HFFc6 (cell line): ENCODE results near the gene EPHB1. TPM values are rescaled to one million over a fixed set of nuclear protein-coding genes. Genes with fewer than 3 reads are reported as not detected.

Experiments
- DNase-seq: peaks from one replicate; pipeline ENCODE4 v3.0.0-alpha.2; 2018
- H3K27ac Mint-ChIP-seq: 2 replicates; pipeline ENCODE4 v1.8.0; 2020; ENCODE audit warnings: mild to moderate bottlenecking, mixed read lengths
- H3K27me3 Mint-ChIP-seq: 2 replicates; pipeline ENCODE4 v1.8.0; 2021; ENCODE audit warnings: mild to moderate bottlenecking, moderate library complexity, mixed read lengths; ENCODE audit not compliant: insufficient read depth
- H3K36me3 Mint-ChIP-seq: 2 replicates; pipeline ENCODE4 v1.8.0; 2021; ENCODE audit warnings: low read depth, mixed read lengths
- H3K4me1 Mint-ChIP-seq: 2 replicates; pipeline ENCODE4 v1.8.0; 2020; ENCODE audit warnings: low read depth, mixed read lengths
- H3K4me3 Mint-ChIP-seq: 2 replicates; pipeline ENCODE4 v1.8.0; 2020; ENCODE audit warnings: mild to moderate bottlenecking, moderate library complexity, mixed read lengths
- H3K9me3 Mint-ChIP-seq: 2 replicates; pipeline ENCODE4 v1.8.0; 2020; ENCODE audit warnings: mild to moderate bottlenecking, mixed read lengths
- total RNA-seq, 6 experiments: library from RNA; stranded (reverse); fragmentation: NEBNext Ultra II Directional; extraction: Animal tissue kit (Norgen Biotek cat#: 25700); gene quantifications; 2 replicates in 1 of 6; 3 replicates in 5 of 6; pipeline ENCODE4 v1.2.3, GENCODE V29; 2021
- TF ChIP-seq, protein P1 (sequence below): fragments of 200-600 bp; sonication (generic); IDR thresholded peaks from 2 replicates; pipeline ENCODE4 v1.5.0; 2021; ENCODE audit warnings: antibody characterized with exemption, mild to moderate bottlenecking

EPHB1 gene
- total RNA-seq, 6 experiments from 2014 or later, result 0.88 to 2.6 (median 1.0) TPM

DNA sequence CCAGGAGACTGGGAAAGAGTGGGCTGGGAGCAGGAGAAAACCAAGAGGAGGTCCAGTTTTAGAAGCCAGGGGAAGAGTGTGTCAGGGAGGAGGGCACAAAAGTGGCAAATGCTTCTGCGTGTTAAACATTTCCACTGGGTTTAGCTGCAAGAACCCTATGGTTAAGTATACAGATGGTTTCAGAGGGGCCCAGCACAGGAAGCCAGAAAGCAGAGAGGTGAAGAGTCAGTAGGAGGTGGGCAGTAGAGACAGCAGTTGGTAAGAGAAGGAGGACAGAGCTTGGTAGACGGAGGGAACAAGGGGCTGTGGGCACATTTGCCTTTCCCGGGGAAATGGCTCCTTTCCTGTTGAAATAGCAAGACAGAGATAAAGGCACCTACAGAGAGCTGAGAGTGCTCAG, 133.8 kb downstream of the EPHB1 start:
- Mint-ChIP-seq H3K27ac (no peak overlapping the region), H3K36me3 (no peaks in the 10 kb centered on the region), H3K4me3 (no peak overlapping the region), H3K4me1 (no peaks in the 10 kb centered on the region), H3K9me3 (no peaks in the 10 kb centered on the region), H3K27me3 (peaks cover 2% of the 10 kb centered on the region)
- TF ChIP-seq, protein P1, sequence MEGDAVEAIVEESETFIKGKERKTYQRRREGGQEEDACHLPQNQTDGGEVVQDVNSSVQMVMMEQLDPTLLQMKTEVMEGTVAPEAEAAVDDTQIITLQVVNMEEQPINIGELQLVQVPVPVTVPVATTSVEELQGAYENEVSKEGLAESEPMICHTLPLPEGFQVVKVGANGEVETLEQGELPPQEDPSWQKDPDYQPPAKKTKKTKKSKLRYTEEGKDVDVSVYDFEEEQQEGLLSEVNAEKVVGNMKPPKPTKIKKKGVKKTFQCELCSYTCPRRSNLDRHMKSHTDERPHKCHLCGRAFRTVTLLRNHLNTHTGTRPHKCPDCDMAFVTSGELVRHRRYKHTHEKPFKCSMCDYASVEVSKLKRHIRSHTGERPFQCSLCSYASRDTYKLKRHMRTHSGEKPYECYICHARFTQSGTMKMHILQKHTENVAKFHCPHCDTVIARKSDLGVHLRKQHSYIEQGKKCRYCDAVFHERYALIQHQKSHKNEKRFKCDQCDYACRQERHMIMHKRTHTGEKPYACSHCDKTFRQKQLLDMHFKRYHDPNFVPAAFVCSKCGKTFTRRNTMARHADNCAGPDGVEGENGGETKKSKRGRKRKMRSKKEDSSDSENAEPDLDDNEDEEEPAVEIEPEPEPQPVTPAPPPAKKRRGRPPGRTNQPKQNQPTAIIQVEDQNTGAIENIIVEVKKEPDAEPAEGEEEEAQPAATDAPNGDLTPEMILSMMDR, result no peak
- no peak for DNase-seq

DNA sequence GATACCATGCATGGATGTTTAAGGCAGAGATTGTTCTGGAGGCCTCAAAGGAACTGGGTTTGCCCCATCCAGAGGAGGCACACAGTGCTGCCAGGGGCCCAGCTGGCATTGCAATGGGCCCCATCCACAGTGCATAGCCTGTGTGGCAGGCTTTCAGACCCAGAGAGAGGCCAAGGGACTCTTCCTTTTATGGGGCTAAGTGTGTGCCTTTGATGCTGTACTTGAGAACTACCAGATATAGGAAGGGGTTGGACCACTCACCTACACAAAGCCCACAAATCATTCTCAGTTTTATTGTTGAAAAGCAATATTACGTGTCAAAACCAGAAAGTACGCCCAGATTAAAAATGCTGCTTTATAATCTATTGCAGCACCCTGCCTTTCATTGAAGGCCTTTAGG, 134.9 kb downstream of the EPHB1 start:
- Mint-ChIP-seq H3K4me3 (no peak overlapping the region), H3K4me1 (no peaks in the 10 kb centered on the region), H3K36me3 (no peaks in the 10 kb centered on the region), H3K9me3 (no peaks in the 10 kb centered on the region), H3K27ac (no peak overlapping the region), H3K27me3 (peaks cover 4% of the 10 kb centered on the region)
- TF ChIP-seq, protein P1, result no peak
- DNase-seq, result no peak

DNA sequence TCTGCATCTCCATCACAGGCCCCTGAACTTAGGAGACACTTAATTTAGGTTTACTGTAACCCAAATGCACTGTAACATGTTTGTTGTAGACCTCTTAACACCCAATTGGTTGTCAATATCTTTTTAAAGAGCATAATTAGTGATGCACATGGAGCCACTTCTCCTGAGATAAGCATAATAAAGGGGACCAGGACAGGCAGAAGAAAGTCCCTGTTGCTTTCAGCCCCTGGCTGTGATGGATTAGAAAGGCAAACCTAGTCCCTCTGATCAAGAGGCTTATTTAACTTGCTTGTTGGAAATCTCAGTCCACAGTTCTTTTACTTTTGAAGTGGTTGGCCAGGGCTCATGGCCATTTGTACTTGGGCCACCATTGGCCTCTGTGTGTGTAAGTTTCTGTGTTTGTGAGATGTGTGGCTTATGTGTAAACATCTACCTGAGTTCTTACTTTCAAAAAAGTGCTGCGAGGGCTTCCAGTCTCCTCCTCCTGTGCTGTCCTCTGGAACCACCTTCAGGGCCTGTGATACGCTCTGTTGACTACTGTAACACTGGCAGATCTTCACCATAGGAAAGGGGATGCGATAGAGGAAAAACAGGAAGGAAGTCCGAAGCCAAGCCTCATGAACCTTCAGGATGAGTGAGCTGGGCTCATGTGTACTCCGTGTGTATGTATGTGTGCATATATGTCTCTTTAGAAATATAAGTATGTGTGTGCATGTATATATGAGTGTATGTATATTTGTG, 136.2 kb downstream of the EPHB1 start:
- Mint-ChIP-seq H3K4me1 (no peaks in the 10 kb centered on the region), H3K9me3 (no peaks in the 10 kb centered on the region), H3K4me3 (no peak overlapping the region)

DNA sequence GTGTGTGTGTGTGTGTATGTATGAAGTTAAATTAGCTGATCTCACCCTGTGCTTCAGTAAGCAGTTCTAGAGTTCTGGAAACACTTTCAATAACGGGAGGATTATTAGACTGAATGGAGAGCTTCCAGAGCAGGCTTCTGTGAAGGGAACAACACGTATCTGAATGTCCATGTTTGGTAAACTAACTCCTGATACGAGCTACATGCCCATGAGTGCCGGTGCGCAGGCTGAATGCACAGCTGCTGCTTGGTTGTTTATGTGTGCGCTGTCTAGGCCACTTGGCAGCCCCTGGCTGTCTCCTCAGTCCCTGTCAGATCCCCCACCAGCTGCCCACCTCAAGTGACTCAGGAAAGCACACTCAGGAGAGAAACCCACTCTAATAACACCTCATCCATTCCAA, 137.0 kb downstream of the EPHB1 start:
- TF ChIP-seq, protein P1, result no peak
- peaks cover 4% of the 10 kb centered on the region for H3K27me3 Mint-ChIP-seq
- H3K4me1 Mint-ChIP-seq, result no peaks in the 10 kb centered on the region
- no peak for DNase-seq
- no peaks in the 10 kb centered on the region for H3K36me3 Mint-ChIP-seq
- H3K4me3 Mint-ChIP-seq, result no peak overlapping the region
- no peaks in the 10 kb centered on the region for H3K9me3 Mint-ChIP-seq
- no peak overlapping the region for H3K27ac Mint-ChIP-seq

More for the DNA sequence above, 136.2 kb downstream of the EPHB1 start:
- Mint-ChIP-seq H3K27me3 (peaks cover 4% of the 10 kb centered on the region), H3K27ac (no peak overlapping the region), H3K36me3 (no peaks in the 10 kb centered on the region)
- DNase-seq, result no peak
- TF ChIP-seq, protein P1, result no peak

DNA sequence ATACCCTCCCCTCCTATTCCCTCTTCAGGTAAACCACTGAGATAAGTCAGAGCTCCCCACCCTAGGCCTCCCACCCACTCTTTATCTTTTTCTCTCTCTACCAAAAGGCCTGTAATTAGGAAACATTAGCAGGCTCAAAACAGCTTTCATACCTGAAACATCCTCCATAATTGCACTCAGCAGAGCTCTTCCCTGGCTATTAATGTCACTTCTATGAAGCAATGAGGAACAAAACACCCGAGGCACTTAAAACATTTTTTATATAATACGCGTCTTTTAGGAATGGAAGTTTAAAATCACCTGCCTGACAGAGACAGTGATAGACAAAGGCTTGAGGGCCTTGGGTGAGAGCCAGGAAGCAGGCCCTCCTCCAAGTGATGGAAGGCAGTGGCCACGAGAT, 138.9 kb downstream of the EPHB1 start:
- H3K27me3 Mint-ChIP-seq, result peaks cover 4% of the 10 kb centered on the region
- DNase-seq, result no peak
- H3K4me3 Mint-ChIP-seq, result no peak overlapping the region

More for the DNA sequence above, 138.9 kb downstream of the EPHB1 start:
- TF ChIP-seq, protein P1, result no peak
- Mint-ChIP-seq H3K27ac (no peak overlapping the region), H3K9me3 (no peaks in the 10 kb centered on the region), H3K36me3 (no peaks in the 10 kb centered on the region), H3K4me1 (no peaks in the 10 kb centered on the region)
